Embryonic facial prominence (tissue), 1 donor: Measurements from ENCODE around the gene CA7.

Source experiments
- DNase-seq: peaks from one replicate; pipeline ENCODE4 v3.0.0-alpha.2; 2016; ENCODE audit errors: extremely low spot score

CA7 gene

DNA sequence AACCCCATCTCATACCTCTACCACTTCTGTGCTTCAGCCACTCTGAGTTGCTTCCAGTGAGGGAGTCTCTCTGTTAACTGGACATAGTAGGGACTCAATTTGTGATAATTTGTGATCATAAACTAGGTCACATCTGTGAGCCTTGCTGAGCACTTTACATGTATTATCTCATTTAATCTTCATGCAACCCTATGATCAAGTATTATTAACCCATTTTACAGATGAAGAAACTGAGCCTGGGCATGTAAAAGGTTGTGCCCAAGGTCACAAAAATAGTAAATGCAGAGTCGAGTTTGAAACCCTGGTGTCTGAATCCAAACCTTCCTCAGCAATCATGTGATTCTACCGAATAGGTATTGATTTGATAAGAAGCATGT is 54.7 kb downstream of the CA7 start:
- no peak for DNase-seq

DNA sequence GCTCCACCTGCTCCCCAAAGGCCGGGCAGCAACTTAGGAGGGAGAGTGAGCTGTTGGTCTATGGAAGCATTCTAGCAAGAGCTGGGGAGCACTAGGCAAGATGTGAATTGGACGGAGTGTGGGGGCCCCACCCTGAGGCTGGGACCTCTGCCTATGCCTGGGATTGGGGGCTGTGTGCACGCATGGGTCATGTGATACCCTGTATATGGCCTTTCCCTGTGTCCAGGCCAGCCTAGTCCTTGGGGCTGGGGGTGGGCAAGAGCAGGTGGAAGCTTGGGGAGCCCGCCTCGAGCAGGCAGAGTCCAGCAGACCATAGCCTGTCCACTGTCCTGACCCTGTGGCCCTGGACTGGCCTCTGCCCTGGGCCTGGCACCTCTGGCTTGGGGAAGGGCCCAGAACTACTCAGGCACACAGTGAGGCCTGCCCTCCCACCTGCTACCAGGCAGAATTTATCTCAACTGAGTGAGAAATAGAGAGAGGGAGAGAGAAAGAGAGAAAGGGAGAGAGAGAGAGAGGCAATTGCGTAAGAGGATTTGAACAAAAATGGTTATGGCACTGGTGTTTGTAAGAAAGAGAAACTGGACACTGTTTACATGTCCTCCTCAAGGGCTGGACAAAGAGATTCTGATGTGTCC is 55.2 kb downstream of the CA7 start:
- no peak for DNase-seq

DNA sequence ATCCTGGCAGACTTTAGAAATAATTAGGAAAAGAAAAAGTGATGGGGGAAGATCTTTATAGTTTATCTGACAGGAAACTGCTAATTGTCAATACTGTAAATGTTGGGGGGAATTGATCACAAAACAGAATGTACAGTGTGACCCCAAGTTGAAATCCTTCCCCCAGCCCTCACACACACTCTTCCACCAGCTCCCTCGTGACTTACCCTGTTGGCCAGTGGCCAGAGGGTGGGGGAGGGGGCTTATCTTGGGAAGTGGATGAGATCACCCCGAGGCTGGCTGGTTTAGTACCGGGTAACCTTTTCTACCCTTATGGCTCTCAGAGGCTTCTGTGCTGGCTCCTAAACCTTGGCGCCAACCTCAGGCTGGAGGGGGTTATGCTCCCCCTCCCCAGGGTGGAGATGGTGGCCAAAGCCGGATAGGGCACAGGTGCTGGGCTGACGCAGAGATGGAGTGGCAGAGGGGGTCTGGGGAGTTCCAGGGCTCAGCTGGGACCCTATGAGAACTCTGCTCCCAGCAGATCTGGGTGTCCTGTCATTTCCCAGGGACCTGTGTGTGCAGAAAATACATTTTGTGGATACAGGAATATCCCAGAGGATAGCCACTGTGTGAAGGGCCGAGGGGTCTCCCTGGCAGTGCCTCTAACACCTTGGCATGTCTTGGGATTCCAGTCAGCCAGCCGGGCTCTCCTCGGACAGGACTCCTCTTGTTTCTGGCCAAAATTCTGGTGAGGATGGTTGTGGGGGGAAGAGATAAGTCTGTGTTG is 55.9 kb downstream of the CA7 start:
- no peak for DNase-seq

DNA sequence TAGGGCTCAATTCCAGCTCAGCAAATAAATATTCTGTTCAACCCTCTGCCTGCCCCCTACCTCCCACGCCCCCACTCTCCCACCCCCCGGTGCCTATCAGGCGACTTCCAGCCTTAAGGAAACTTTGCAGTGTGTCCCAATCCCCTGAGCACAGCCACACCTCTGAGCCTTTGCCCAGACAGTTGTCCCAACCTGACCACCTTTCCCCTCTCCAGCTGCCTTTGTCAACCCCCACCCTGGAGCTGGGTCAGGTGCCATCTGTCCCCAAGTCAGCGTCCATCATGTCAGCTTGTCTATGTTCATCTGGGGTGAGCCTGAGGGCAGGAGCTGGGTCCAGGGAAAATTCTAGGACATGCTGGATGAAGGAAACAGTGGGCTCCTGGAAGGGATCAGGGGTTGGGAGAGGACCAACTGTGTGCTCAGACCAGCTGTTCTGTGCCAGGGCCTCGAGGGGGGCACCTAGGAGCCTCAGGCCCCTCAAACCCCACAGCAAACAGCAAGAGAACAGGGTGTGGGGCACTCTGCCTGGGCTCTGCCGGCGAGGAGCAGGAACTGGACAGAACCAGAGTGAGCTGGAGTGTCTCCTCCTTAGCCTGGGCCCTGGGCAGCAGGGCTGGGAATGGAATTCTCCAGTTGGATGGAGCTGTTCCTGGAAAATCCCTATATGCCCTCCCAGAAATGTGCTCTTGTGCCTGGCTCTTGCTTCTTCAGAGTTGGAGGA is 56.7 kb downstream of the CA7 start:
- DNase-seq: no peak

DNA sequence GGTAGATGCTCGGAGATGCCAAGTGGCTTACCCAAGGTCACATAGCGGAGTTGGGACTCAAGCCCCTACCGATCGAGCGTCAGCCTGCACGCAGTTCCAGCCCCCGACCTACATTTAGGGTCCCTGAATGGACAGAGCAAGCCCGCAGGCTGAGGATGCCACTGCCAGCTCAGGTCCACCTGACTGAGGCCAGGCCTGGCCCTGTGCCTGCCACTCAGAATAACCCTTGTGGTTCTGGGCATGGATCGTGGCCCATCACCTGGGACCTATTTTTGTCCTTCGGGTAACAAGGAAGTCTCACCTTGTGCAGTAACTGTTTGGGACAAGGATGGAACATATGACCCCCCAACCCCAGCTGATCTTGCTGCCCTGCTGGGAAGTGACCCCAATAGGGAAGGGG is 57.4 kb downstream of the CA7 start:
- DNase-seq: no peak

DNA sequence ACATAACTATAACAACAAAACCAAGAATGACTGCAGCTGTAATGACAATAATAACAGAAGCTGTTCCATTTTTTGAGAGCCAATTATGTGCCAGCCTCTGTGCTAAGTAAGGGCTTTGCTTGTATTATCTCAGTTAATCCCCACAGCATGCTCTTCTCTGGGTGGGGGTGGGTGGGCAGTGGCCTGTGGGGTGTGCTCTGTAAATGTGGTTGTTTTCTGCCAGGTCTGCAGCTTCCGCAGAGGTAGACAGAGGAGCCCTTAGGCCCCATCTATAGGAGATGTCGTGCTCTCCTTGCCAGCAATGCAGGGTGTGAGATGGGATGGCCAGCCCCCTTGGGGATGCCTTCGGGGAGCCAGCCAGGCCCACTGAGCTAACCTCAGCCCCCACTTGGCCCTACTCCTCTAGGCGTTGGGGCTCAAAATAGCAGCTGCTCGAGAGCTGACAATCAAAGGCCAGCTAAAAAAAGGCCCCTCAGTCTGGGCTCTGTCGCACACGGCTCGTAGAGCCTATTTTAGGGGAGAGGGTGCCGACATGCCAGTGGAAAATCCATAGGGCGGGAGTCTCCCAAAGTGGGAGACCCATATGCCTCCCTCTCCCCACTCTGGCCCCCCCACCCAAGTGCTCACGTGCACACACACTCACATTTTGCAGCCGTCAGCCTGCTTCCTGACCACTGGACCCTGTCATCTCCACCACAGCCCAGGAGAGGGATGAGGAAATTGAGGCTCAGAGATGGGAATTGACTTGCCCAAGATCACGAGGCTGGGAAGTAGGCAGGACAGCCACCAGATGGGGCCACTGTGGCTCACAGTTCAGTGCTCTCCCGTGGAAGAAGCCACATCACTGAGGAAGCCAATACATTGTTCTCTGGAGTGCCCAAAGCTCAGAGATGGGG is 58.7 kb downstream of the CA7 start:
- no peak for DNase-seq
